Heart left ventricle (tissue), 16 donors: ENCODE data around the gene CCNA2. TPM values are rescaled to one million over a fixed set of nuclear protein-coding genes. Genes with fewer than 3 reads are reported as not detected.

Source experiments
- ATAC-seq, 4 donors: fragments of 200-7000 bp; cut with Tn5 transposase; one replicate each; pipeline ENCODE4 v1.9.1; 2020 to 2022; ENCODE audit warnings: moderate library complexity in 4 of 4, mild to moderate bottlenecking in 3 of 4, moderate number of reproducible peaks in 1 of 4
- DNase-seq, 5 donors: peaks; one replicate each; pipeline ENCODE4 v3.0.0-alpha.2; 2020
- H3K27ac ChIP-seq, 12 donors: fragments of 200-600 bp; sonication (generic) in 4 of 12; one replicate each; pipeline versions ENCODE4 v1.5.0 to v1.8.0; 2016 to 2022; ENCODE audit warnings: mild to moderate bottlenecking in 2 of 12
- H3K27me3 ChIP-seq, 9 donors: fragments of 200-600 bp; sonication (generic) in 2 of 9; one replicate each; pipeline versions ENCODE4 v1.5.1 to v1.8.0; 2016 to 2022; ENCODE audit warnings: mild to moderate bottlenecking in 3 of 9
- H3K36me3 ChIP-seq, 9 donors: fragments of 200-600 bp; sonication (generic) in 2 of 9; one replicate each; pipeline versions ENCODE4 v1.5.0 to v1.8.0; 2018 to 2022; ENCODE audit warnings: mild to moderate bottlenecking in 2 of 9
- H3K4me1 ChIP-seq, 12 donors: fragments of 200-600 bp; sonication (generic) in 4 of 12; one replicate each; pipeline versions ENCODE4 v1.5.0 to v1.8.0; 2016 to 2022; ENCODE audit warnings: mild to moderate bottlenecking in 3 of 12
- H3K4me3 ChIP-seq, 12 donors: fragments of 200-600 bp; sonication (generic) in 4 of 12; one replicate each; pipeline versions ENCODE4 v1.5.0 to v1.8.0; 2017 to 2022; ENCODE audit warnings: mild to moderate bottlenecking in 9 of 12, moderate library complexity in 4 of 12
- H3K9me3 ChIP-seq, 12 donors: fragments of 200-600 bp; sonication (generic) in 4 of 12; one replicate each; pipeline versions ENCODE4 v1.5.0 to v1.8.0; 2016 to 2022; ENCODE audit warnings: mild to moderate bottlenecking in 1 of 12
- POLR2A ChIP-seq, 2 donors: fragments of 450-650 bp; IDR thresholded peaks; one replicate each; pipeline ENCODE4 v1.6.1; 2017; ENCODE audit warnings: antibody characterized with exemption in 2 of 2, mild to moderate bottlenecking in 2 of 2, moderate library complexity in 2 of 2
- WGBS, 4 donors: extraction: QIAGEN DNeasy Blood & Tissue Kit in 2 of 4; methylation state at CpG; one replicate each; pipeline versions ENCODE4 v1.1.5 to v1.1.7; 2013 to 2018; 5-methylcytosine and 5-hydroxymethylcytosine counted together
- intact Hi-C, 10 donors: fragments of 100-400 bp; cut with DNase I; formaldehyde crosslinking; loops; one replicate each; pipeline versions ENCODE4 v1.11.1 to v1.14.2; 2022
- polyA plus RNA-seq, 2 donors: library from polyadenylated mRNA; stranded (reverse); fragments of 200-250 nt; gene quantifications; one replicate each; pipeline ENCODE4 v1.2.3, GENCODE V29; 2013
- total RNA-seq, 9 donors: library from RNA; depleted of rRNA in 2 of 9; stranded (reverse); fragments of >200 nt in 2 of 9; fragmentation: NEBNext Ultra II Directional in 3 of 9; extraction: Animal tissue kit (Norgen Biotek cat#: 25700) in 3 of 9; gene quantifications; one replicate each; pipeline versions ENCODE4 v1.1.0 to v1.2.4, GENCODE V29; 2016 to 2023
- TF ChIP-seq, protein P1 (sequence below), 12 donors: fragments of 200-600 bp; sonication (generic) in 4 of 12; IDR thresholded peaks; one replicate each; pipeline versions ENCODE4 v1.5.0 to v1.8.0; 2018 to 2022; ENCODE audit warnings: antibody characterized with exemption in 12 of 12, mild to moderate bottlenecking in 5 of 12
- donor health status: ischemic (EF 13 %, LVEDD 7.1; RV severe dilation, severe dysfunction).
- donor health status: healthy with polysubstance abuse.
- donor health status: DM: no; HTN: yes; CAD: no.
- donor health status: DM: no; HTN: no; CAD: no.
- donor health status: ischemic (EF 25% LVEDD 6.9; RV normal size, moderate dysfunction).
- donor health status: ischemic (EF 25% LVEDD 5.7; RV mildly dilated, moderate dysfunction).
- donor health status: healthy.
- donor health status: DM: yes; HTN: yes; CAD: no.
- donor health status: ischemic (EF 35%, LVEDD 5.7; RV mildly dilated, moderate dysfunction).
- donor health status: nonischemic (EF 11% LVEDD 7.7; RV severe dilation, severe dysfunction).
- donor health status: DM: yes; HTN: yes; CAD: no.
- donor health status: PGD.
- donor health status: ischemic (EF 29% LVEDD 5.4; RV normal size, mild dysfunction).
- donor health status: nonischemic (EF 23%, LVEDD 6.1; RV moderate dilation, normal function).

The CCNA2 gene
- total and polyA plus RNA-seq, 11 donors, result 0.09 to 9.4 (median 0.40) TPM; not detected in 1

DNA sequence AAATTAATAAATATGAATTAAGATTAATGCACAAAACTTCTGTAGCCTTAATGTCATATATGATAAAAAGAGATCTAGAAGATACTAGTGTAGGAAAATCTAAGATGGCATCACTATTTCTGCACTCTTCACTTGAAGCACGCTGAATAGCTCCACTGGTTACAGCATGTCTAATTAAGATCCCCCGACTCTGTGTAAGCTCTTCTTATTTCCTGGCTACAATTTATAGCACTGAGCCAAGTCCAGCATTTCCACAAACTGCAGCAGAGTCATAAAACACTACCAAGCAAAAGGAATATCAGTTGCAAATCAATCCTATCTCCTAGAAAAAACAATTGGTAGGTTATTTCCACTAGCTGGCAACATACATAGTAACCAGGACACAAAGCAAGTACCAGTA is 1.3 kb upstream of the CCNA2 start:
- H3K4me3 ChIP-seq, result no peak overlapping the region
- WGBS, 4 donors, result 25 to 49% (median 47%) methylated on average over 2 of the region's 2 CpGs
- no peaks in the 10 kb centered on the region for H3K9me3 ChIP-seq
- DNase-seq (no peak), ATAC-seq (no peak)
- H3K27me3 ChIP-seq, result no peaks in the 10 kb centered on the region
- no peak overlapping the region for H3K27ac ChIP-seq
- peaks cover 0 to 45% (median 25%) of the 10 kb centered on the region in 9 donors for H3K36me3 ChIP-seq
- H3K4me1 ChIP-seq, result peaks cover 0 to 25% (median 7%) of the 10 kb centered on the region in 12 donors
- intact Hi-C loops, result loop anchor here in 2 of 10 donors (2.0 kb wide), 2 partner anchors 24 to 46 kb away; partner anchors contain the start of genes BBS7 (in 2 of the 2) and EXOSC9 (in 1 of the 2)
- no peak for TF ChIP-seq POLR2A (IDR thresholded peaks at IDR 0.05)
- TF ChIP-seq, protein P1, sequence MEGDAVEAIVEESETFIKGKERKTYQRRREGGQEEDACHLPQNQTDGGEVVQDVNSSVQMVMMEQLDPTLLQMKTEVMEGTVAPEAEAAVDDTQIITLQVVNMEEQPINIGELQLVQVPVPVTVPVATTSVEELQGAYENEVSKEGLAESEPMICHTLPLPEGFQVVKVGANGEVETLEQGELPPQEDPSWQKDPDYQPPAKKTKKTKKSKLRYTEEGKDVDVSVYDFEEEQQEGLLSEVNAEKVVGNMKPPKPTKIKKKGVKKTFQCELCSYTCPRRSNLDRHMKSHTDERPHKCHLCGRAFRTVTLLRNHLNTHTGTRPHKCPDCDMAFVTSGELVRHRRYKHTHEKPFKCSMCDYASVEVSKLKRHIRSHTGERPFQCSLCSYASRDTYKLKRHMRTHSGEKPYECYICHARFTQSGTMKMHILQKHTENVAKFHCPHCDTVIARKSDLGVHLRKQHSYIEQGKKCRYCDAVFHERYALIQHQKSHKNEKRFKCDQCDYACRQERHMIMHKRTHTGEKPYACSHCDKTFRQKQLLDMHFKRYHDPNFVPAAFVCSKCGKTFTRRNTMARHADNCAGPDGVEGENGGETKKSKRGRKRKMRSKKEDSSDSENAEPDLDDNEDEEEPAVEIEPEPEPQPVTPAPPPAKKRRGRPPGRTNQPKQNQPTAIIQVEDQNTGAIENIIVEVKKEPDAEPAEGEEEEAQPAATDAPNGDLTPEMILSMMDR (IDR thresholded peaks at IDR 0.05), result no peak

DNA sequence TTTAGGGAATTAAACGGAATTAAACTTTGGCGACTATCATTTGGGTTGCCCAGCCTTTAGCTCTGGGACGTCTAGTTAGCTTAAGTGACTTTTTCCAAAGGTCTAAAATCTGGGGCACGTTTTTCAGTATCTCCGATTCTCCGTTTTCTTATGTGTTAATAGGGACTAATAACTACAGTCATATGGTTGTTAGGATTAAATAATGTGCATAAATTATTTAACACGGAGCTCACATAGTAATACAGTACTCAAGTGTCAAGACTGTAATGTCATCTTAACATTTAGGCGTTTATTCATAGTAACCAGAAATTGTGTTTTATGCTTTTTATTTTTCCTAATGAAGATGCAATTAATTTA is 466 bp upstream of the CCNA2 start:
- DNase-seq (no peak), ATAC-seq (no peak)
- peak overlapping the region in 11 of 12 donors; percentile 63 to 87 (median 81) for H3K27ac ChIP-seq
- no peaks in the 10 kb centered on the region for H3K27me3 ChIP-seq
- H3K9me3 ChIP-seq, result no peaks in the 10 kb centered on the region
- peak overlapping the region in 11 of 12 donors; percentile 30 to 73 (median 64) for H3K4me3 ChIP-seq
- TF ChIP-seq, protein P1 (IDR thresholded peaks at IDR 0.05), result peak in 1 of 12 donors; percentile 2
- peak in 1 of 2 donors; percentile 29 for TF ChIP-seq POLR2A (IDR thresholded peaks at IDR 0.05)
- H3K4me1 ChIP-seq, result peaks cover 0 to 25% (median 7%) of the 10 kb centered on the region in 12 donors
- 6 to 9% (median 7%) methylated on average over 8 of the region's 8 CpGs for WGBS, 4 donors
- intact Hi-C loops, result loop anchor here in 2 of 10 donors (2.0 kb wide), 2 partner anchors 23 to 47 kb away; partner anchors contain the start of genes BBS7 (in 2 of the 2) and EXOSC9 (in 1 of the 2)
- peaks cover 0 to 42% (median 18%) of the 10 kb centered on the region in 9 donors for H3K36me3 ChIP-seq

DNA sequence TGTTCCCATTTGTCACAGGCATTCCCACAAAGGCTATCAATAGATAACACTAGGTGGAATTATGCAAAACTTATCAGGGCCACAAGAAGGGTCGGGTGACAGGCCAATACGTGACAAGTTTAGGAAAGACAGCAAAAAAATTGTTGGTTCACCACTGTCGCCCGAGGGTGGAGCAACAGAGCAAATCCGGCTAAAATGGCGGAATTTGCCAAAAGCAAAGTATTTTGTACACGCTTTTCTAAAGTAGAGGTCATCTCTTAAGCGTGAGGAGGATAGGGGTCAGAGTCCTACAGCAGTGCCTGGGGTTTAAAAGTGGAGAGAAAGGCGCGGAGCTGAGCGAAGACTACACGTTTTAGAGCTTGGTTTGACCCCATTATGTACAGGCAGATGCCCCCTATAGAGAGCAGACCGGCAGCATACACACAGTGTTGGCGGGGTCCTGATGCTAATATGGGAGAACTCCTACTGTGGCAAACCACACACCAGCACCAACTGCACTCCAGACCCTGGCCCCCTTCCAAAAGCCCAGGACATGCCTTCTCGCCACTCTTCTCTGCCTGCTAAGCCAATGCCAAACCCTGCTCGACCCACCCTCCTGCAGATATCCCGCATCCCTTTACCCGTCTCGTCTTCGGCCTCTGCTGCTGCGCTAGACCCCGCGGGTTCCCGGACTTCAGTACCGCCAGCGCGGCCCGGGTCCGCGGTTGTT is 733 bp downstream of the CCNA2 start:
- Histone ChIP-seq H3K27me3 (no peaks in the 10 kb centered on the region), H3K9me3 (no peaks in the 10 kb centered on the region), H3K4me1 (peaks cover 0 to 25% (median 7%) of the 10 kb centered on the region in 12 donors), H3K4me3 (peak overlapping the region; percentile 22 to 73 (median 64)), H3K27ac (peak overlapping the region in 1 of 12 donors; percentile 84), H3K36me3 (peaks cover 0 to 42% (median 20%) of the 10 kb centered on the region in 9 donors)
- peak in 2 of 4 donors; percentile 2 to 6 for ATAC-seq
- no peak for TF ChIP-seq POLR2A (IDR thresholded peaks at IDR 0.05)
- TF ChIP-seq, protein P1 (IDR thresholded peaks at IDR 0.05), result no peak
- DNase-seq, result peak in 2 of 5 donors; percentile 5 to 31
- intact Hi-C loops, result loop anchor here in 1 of 10 donors (1.0 kb wide), 1 partner anchor 22 kb away; the partner anchor contains the start of gene EXOSC9
- 2% methylated on average over 30 of the region's 30 CpGs for WGBS, 4 donors

DNA sequence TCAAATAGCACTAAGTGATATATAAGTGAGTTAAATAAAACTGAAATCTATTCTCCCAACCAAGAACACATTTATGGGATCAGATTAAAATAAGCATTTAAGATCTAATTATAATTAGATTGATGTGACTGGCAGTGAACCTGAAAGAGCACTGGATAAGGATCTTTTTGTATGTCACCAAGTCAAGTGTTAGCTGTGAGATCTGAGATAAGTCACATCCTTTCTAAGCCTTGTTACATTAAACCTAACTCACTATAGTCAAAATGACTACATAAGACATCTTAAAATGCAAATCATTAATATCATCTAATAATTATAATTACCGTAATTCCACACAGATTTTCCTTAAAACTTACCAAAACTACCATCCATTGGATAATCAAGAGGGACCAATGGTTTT is 1.6 kb downstream of the CCNA2 start:
- no peaks in the 10 kb centered on the region for H3K27me3 ChIP-seq
- intact Hi-C loops, result no loop called here
- ATAC-seq (no peak), DNase-seq (no peak)
- peaks cover 0 to 25% (median 7%) of the 10 kb centered on the region in 12 donors for H3K4me1 ChIP-seq
- 81 to 89% (median 86%) methylated on average over 1 of the region's 1 CpG for WGBS, 4 donors
- H3K9me3 ChIP-seq, result no peaks in the 10 kb centered on the region
- H3K27ac ChIP-seq, result no peak overlapping the region
- peak overlapping the region in 1 of 12 donors; percentile 73 for H3K4me3 ChIP-seq
- peaks cover 0 to 42% (median 20%) of the 10 kb centered on the region in 9 donors for H3K36me3 ChIP-seq
- TF ChIP-seq, protein P1 (IDR thresholded peaks at IDR 0.05), result no peak
- TF ChIP-seq POLR2A (IDR thresholded peaks at IDR 0.05), result no peak
